HCT116 (cell line): ENCODE results near the gene NRCAM. TPM values are rescaled to one million over a fixed set of nuclear protein-coding genes. Genes with fewer than 3 reads are reported as not detected.

Experiments used
- ATAC-seq: fragments of 200-7000 bp; cut with Tn5 transposase; 2 replicates; pipeline ENCODE4 v1.9.1; 2020; ENCODE audit warnings: mild to moderate bottlenecking, moderate library complexity
- BruUV-seq: library from RNA; stranded (reverse); fragments of 400-500 nt; replicated peaks from 2 replicates; lab custom pipeline; 2021; lab: Mats Ljungman, UMichigan
- CTCF ChIA-PET: fragments of 300-600 bp; sonication (Branson Sonifier 250); formaldehyde crosslinking; loops from one replicate; lab custom pipeline; 2021; ENCODE audit warnings: antibody characterized with exemption; lab: Charles Lee
- POLR2A ChIA-PET: fragments of 300-600, 350-600 bp; sonication (Branson Sonifier 250); formaldehyde crosslinking; loops from one replicate; lab custom pipeline; 2021; ENCODE audit warnings: antibody characterized with exemption; lab: Charles Lee
- RAD21 ChIA-PET, 2 experiments: fragments of 300-600 bp; sonication (Branson Sonifier 250); formaldehyde crosslinking; loops; one replicate each; lab custom pipeline; 2023; ENCODE audit warnings: low total read pairs in 2 of 2; ENCODE audit not compliant: uncharacterized antibody in 2 of 2, unreplicated experiment in 2 of 2, low non-redundant PET in 1 of 2; lab: Charles Lee
- DNase-seq: peaks from one replicate; pipeline ENCODE4 v3.0.0-alpha.2; 2010; ENCODE audit warnings: low read depth, low spot score
- H2AFZ ChIP-seq: fragments of 200-600 bp; shearing (Covaris generic), sonication (generic); 2 replicates; pipeline ENCODE4 v1.6.1; 2017; ENCODE audit warnings: low read depth, mixed run types, mixed read lengths, antibody characterized with exemption, low read length; ENCODE audit not compliant: poor library complexity, severe bottlenecking
- H3K27ac ChIP-seq: 2 replicates; pipeline ENCODE4 v1.5.1; 2012; ENCODE audit warnings: low read depth, low read length
- H3K27me3 ChIP-seq: fragments of 200-600 bp; sonication (generic); 2 replicates; pipeline ENCODE4 v1.6.1; 2016; ENCODE audit warnings: mixed run types, low read length, mixed read lengths; ENCODE audit not compliant: insufficient read depth
- H3K36me3 ChIP-seq, 2 experiments: fragments of 200-500 bp in 1 of 2; fragments of 200-600 bp in 1 of 2; sonication (Bioruptor generic) in 1 of 2; sonication (generic) in 1 of 2; 2 replicates each; pipeline versions ENCODE4 v1.5.1 to v1.6.1; 2014 to 2016; ENCODE audit warnings: low read length in 2 of 2, inconsistent platforms in 1 of 2, mixed read lengths in 1 of 2, mixed run types in 1 of 2; ENCODE audit not compliant: insufficient read depth in 2 of 2, control insufficient read depth in 1 of 2
- H3K4me1 ChIP-seq, 2 experiments: fragments of 200-600 bp in 1 of 2; sonication (generic) in 1 of 2; 2 replicates each; pipeline versions ENCODE4 v1.5.1 to v1.6.1; 2012 to 2017; ENCODE audit warnings: low read length in 2 of 2, inconsistent platforms in 1 of 2, mild to moderate bottlenecking in 1 of 2, mixed read lengths in 1 of 2, mixed run types in 1 of 2, moderate library complexity in 1 of 2; ENCODE audit not compliant: insufficient read depth in 2 of 2, control insufficient read depth in 1 of 2
- H3K4me2 ChIP-seq: fragments of 200-600 bp; sonication (generic); 2 replicates; pipeline ENCODE4 v1.6.1; 2017; ENCODE audit warnings: mixed run types, low read length, mixed read lengths
- H3K4me3 ChIP-seq, 2 experiments: fragments of 200-600 bp in 1 of 2; sonication (generic) in 1 of 2; replicated peaks in 1 of 2; 2 replicates each; pipeline ENCODE4 v1.5.1; 2011 to 2016; ENCODE audit warnings: low read length in 2 of 2, control low read depth in 1 of 2, low read depth in 1 of 2, mild to moderate bottlenecking in 1 of 2, mixed read lengths in 1 of 2, mixed run types in 1 of 2
- H3K79me2 ChIP-seq: fragments of 200-600 bp; sonication (generic); 2 replicates; pipeline ENCODE4 v1.6.1; 2017; ENCODE audit warnings: mild to moderate bottlenecking, mixed run types, low read length, moderate library complexity, mixed read lengths; ENCODE audit not compliant: insufficient read depth
- H3K9ac ChIP-seq: fragments of 200-600 bp; sonication (generic); 2 replicates; pipeline ENCODE4 v1.6.1; 2016; ENCODE audit warnings: low read length, mixed read lengths
- H3K9me2 ChIP-seq: fragments of 200-600 bp; sonication (generic), shearing (Covaris generic); 2 replicates; pipeline ENCODE4 v1.6.1; 2017; ENCODE audit warnings: mixed run types, mild to moderate bottlenecking, moderate library complexity; ENCODE audit not compliant: insufficient read depth
- H3K9me3 ChIP-seq, 2 experiments: fragments of 200-500 bp in 1 of 2; fragments of 200-600 bp in 1 of 2; sonication (Bioruptor generic) in 1 of 2; sonication (generic) in 1 of 2; 2 replicates each; pipeline ENCODE4 v1.6.1; 2014 to 2017; ENCODE audit warnings: low read length in 2 of 2, mixed read lengths in 2 of 2, inconsistent platforms in 1 of 2, low read depth in 1 of 2, mild to moderate bottlenecking in 1 of 2, mixed run types in 1 of 2, moderate library complexity in 1 of 2; ENCODE audit not compliant: control insufficient read depth in 1 of 2, insufficient read depth in 1 of 2
- H4K20me1 ChIP-seq: fragments of 200-600 bp; sonication (generic), shearing (Covaris generic); 2 replicates; pipeline ENCODE4 v1.6.1; 2017; ENCODE audit warnings: mixed run types, mild to moderate bottlenecking, moderate library complexity; ENCODE audit not compliant: insufficient read depth
- CEBPB ChIP-seq: IDR thresholded peaks from 2 replicates; pipeline ENCODE4 v1.6.1; 2012; ENCODE audit warnings: low read depth
- CTCF ChIP-seq, 3 experiments: fragments of 200-600 bp in 1 of 3; sonication (generic) in 1 of 3; IDR thresholded peaks in 2 of 3; conservative IDR thresholded peaks in 1 of 3; 2 replicates each; pipeline ENCODE4 v1.5.1; 2012 to 2017; ENCODE audit warnings: low read depth in 2 of 3, low read length in 2 of 3, antibody characterized with exemption in 1 of 3, borderline replicate concordance in 1 of 3, control low read depth in 1 of 3, mild to moderate bottlenecking in 1 of 3, mixed read lengths in 1 of 3, mixed run types in 1 of 3, moderate library complexity in 1 of 3; ENCODE audit not compliant: insufficient read depth in 1 of 3
- EGR1 ChIP-seq: IDR thresholded peaks from 2 replicates; pipeline ENCODE4 v1.6.1; 2012; ENCODE audit warnings: low read depth
- ELF1 ChIP-seq: IDR thresholded peaks from 2 replicates; pipeline ENCODE4 v1.6.1; 2012; ENCODE audit warnings: low read depth, borderline replicate concordance
- EZH2 ChIP-seq: fragments of 200-600 bp; sonication (generic); IDR thresholded peaks from 2 replicates; pipeline ENCODE4 v1.6.1; 2017; ENCODE audit warnings: antibody characterized with exemption, mixed run types
- EZH2phosphoT487 ChIP-seq: fragments of 200-600 bp; IDR thresholded peaks from 2 replicates; pipeline ENCODE4 v1.6.1; 2018; ENCODE audit warnings: antibody characterized with exemption, borderline replicate concordance
- FOSL1 ChIP-seq: IDR thresholded peaks from 2 replicates; pipeline ENCODE4 v1.6.1; 2012; ENCODE audit warnings: low read depth
- JUND ChIP-seq: IDR thresholded peaks from 2 replicates; pipeline ENCODE4 v1.6.1; 2012
- POLR2AphosphoS5 ChIP-seq: IDR thresholded peaks from 2 replicates; pipeline ENCODE4 v1.6.1; 2011; ENCODE audit warnings: mild to moderate bottlenecking, low read depth, low read length, moderate library complexity
- RAD21 ChIP-seq: IDR thresholded peaks from 2 replicates; pipeline ENCODE4 v1.6.1; 2012; ENCODE audit warnings: low read depth, mild to moderate bottlenecking
- REST ChIP-seq: IDR thresholded peaks from 2 replicates; pipeline ENCODE4 v1.6.1; 2012; ENCODE audit warnings: low read depth
- SIN3A ChIP-seq: IDR thresholded peaks from 2 replicates; pipeline ENCODE4 v1.6.1; 2012; ENCODE audit warnings: low read depth
- TCF7L2 ChIP-seq: IDR thresholded peaks from 2 replicates; pipeline ENCODE4 v1.7.0; 2011; ENCODE audit warnings: borderline replicate concordance, inconsistent platforms; ENCODE audit not compliant: insufficient read depth, insufficient read length; ENCODE audit errors: extremely low read depth
- intact Hi-C: fragments of 100-400 bp; cut with micrococcal nuclease; formaldehyde crosslinking; loops from 2 replicates; pipeline ENCODE4 v1.10.0; 2022
- total RNA-seq: library from RNA; stranded (reverse); gene quantifications from one replicate; pipeline ENCODE4 v1.2.1, GENCODE V29; 2021; ENCODE audit not compliant: unreplicated experiment
- TF ChIP-seq, protein P1 (sequence below): IDR thresholded peaks from 2 replicates; pipeline ENCODE4 v1.6.1; 2011; ENCODE audit warnings: mild to moderate bottlenecking, low read length, moderate library complexity; ENCODE audit not compliant: insufficient replicate concordance; ENCODE audit errors: extremely low read depth

The NRCAM gene
- total RNA-seq, 1 experiment from 2014 or later = 0.15 TPM

DNA sequence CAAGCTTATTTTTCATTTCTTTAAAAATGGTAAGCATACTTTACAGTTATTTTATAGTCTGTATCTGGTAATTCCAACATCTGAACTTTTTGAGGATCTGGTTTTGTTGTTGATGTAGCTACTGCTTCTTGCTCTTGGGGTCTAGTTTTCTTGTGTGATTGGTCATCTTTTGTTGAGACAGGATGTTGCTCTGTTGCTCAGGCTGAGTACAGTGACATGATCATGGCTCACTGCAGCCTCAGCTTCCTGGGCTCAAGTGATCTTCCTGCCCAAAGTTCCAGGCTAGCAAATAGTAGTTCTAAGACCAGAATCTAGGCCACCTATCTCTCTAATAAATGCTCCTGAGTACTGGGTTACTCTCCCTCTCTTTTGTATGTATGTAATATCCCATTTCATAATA lies 75.7 kb downstream of the NRCAM start:
- ChIA-PET CTCF (no interaction called here), POLR2A (no interaction called here), RAD21 (no interaction called here)
- no peak overlapping the region for H3K4me3 ChIP-seq
- H2AFZ ChIP-seq = no peak overlapping the region
- intact Hi-C loops = no loop called here
- TF ChIP-seq REST (no peak), EZH2 (no peak), EZH2phosphoT487 (no peak), TCF7L2 (no peak), JUND (no peak), EGR1 (no peak), CTCF (IDR thresholded peaks at IDR 0.05 in 2 of 3, conservative IDR thresholded peaks at IDR 0.05 in 1 of 3; ENCODE audit: borderline replicate concordance in 1 of 3, insufficient read depth in 1 of 3, low read depth in 2 of 3, low read length in 2 of 3) (no peak), RAD21 (no peak), POLR2AphosphoS5 (no peak), FOSL1 (no peak), ELF1 (no peak), CEBPB (no peak), SIN3A (no peak)
- TF ChIP-seq, protein P1, sequence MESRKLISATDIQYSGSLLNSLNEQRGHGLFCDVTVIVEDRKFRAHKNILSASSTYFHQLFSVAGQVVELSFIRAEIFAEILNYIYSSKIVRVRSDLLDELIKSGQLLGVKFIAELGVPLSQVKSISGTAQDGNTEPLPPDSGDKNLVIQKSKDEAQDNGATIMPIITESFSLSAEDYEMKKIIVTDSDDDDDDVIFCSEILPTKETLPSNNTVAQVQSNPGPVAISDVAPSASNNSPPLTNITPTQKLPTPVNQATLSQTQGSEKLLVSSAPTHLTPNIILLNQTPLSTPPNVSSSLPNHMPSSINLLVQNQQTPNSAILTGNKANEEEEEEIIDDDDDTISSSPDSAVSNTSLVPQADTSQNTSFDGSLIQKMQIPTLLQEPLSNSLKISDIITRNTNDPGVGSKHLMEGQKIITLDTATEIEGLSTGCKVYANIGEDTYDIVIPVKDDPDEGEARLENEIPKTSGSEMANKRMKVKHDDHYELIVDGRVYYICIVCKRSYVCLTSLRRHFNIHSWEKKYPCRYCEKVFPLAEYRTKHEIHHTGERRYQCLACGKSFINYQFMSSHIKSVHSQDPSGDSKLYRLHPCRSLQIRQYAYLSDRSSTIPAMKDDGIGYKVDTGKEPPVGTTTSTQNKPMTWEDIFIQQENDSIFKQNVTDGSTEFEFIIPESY = no peak
- no peaks in the 10 kb centered on the region; the same call in 1 of the 2 replicates for H3K27me3 ChIP-seq
- H3K27ac ChIP-seq = no peak overlapping the region
- H4K20me1 ChIP-seq = no peaks in the 10 kb centered on the region
- H3K9me3 ChIP-seq = no peaks in the 10 kb centered on the region
- H3K4me2 ChIP-seq = no peak overlapping the region
- H3K4me1 ChIP-seq = no peaks in the 10 kb centered on the region
- no peaks in the 10 kb centered on the region for H3K79me2 ChIP-seq
- no TSS peak for BruUV-seq
- no peaks in the 10 kb centered on the region for H3K36me3 ChIP-seq
- ATAC-seq (no peak), DNase-seq (no peak)
- H3K9me2 ChIP-seq = no peaks in the 10 kb centered on the region
- H3K9ac ChIP-seq = no peak overlapping the region
